Testis (tissue), 2 donors: ENCODE results near the gene BACH1.

Experiments used
- CTCF ChIP-seq, 3 experiments: fragments of 450-650 bp in 2 of 3; fragments of 200-600 bp in 1 of 3; sonication (generic) in 1 of 3; IDR thresholded peaks; one replicate each; pipeline ENCODE4 v1.5.1; 2016 to 2019; ENCODE audit warnings: antibody characterized with exemption in 3 of 3, mild to moderate bottlenecking in 2 of 3, moderate library complexity in 1 of 3
- POLR2A ChIP-seq: fragments of 450-650 bp; IDR thresholded peaks from one replicate; pipeline ENCODE4 v1.6.1; 2017; ENCODE audit warnings: antibody characterized with exemption, mild to moderate bottlenecking, moderate library complexity

- TF ChIP-seq CTCF (IDR thresholded peaks at IDR 0.05): no peak
- no peak for TF ChIP-seq POLR2A
Observed at GRCh38 chr21:29334717-29335428, 36.2 kb downstream of the BACH1 start.
